Left forelimb (tissue), 1 donor: ENCODE results near the gene ZNF444.
"Not testable (repeated sequence)": the region's sequence is repeated elsewhere in the genome, so short reads cannot be mapped to it uniquely, and the experiment has no call there.

Experiments used
- DNase-seq: peaks from one replicate; pipeline ENCODE4 v3.0.0-alpha.2; 2018; ENCODE audit warnings: low spot score

Gene ZNF444

GRCh38 chr19:56176881-56177280 is 35.8 kb downstream of the ZNF444 start:
- DNase-seq, result no peak

DNA sequence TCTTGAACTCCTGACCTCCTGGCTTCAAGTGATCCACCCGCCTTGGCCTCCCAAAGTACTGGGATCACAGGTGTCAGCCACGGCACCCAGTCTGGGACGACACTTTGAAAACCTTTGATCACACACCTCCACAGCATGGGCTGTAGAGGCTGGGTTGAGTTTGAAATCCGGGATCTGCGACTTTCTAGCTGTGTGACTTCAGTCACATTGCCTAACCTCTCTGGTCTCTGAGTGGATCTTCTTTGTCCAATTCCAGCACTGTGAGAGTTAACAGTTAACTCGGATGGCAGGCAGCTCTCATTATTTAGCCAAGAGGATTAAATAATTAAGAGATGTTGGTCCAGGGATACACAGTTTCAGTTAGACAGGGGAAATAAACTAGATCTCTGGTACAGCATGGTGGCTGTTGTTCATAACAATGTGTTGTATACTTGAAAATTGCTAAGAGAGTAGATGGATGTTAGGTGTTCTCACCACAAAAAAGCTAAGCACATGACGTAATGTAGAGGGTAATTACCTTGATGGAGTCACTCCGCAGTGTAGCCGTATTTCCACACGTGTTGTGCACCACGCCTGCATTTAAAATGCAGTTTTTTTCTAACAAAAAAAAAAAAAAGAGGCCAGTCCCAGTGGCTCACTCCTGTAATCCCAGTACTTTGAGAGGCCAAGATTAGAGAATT is 36.6 kb downstream of the ZNF444 start:
- no peak for DNase-seq

DNA sequence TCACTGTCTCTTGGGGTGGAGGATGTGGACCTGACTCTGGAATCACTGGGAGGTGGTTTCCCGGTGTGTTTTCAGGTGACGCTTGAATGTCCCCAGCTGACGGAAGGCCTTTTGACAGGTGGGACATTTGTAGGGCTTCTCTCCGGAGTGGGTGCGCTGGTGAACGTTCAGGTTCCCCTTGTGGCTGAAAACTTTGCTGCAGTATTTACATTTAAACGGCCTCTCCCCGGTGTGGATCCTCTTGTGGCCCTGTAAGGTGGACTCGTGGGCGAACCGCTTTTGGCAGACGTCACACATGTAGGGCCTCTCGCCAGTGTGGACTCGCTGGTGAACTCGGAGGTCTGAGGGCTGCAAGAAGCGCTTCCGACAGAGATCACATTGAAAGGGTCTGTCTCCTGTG is 48.7 kb downstream of the ZNF444 start:
- DNase-seq, result no peak

DNA sequence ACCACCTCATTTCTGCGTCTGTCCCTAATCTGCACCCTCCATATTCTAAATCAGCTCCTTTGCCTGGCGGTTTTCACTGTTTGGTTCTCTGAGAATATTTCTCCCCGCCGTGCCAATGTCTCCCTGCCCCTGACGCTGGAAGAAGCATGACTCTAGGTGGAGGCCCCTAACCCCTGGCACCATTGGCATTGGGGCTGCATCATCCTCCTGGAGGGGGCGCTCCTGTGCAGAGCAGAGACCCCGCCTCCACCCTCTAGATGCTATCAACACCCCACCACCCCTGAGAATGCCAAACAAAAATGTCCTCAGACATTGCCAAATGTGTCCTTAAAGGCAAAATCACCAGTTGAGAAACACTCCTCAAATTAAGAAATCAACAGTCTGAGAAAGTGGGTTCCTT is 50.0 kb downstream of the ZNF444 start:
- DNase-seq, result no peak

GRCh38 chr19:56191711-56192110 is 50.6 kb downstream of the ZNF444 start:
- DNase-seq, result no peak

GRCh38 chr19:56193981-56194640 is 53.0 kb downstream of the ZNF444 start:
- no peak for DNase-seq

DNA sequence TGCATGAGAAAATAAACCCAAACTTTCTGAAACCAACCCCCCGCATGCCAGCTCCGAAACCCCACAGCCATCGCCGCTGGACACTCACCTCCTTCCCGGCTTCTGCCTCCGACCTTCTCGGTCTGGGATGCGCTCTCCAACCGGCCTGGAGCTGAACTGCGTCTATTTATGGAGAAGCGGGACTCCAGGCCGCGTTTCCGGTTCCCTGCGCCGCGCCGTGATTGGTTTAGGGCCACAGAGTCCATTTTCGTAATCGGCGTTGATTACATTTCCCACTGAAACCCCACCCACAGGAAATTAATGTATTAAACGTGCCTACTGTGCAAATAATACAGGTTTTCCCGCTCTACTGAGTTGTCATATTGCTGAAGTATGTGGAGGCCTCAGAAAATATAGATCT is 56.6 kb downstream of the ZNF444 start, which contains the start of gene ZSCAN5B:
TSS of gene ZSCAN5B (minus strand) at position 138 of the 400 bp plus-strand sequence. CDS start 4,731 bp downstream, outside the sequence.
- DNase-seq, result not testable (repeated sequence)

DNA sequence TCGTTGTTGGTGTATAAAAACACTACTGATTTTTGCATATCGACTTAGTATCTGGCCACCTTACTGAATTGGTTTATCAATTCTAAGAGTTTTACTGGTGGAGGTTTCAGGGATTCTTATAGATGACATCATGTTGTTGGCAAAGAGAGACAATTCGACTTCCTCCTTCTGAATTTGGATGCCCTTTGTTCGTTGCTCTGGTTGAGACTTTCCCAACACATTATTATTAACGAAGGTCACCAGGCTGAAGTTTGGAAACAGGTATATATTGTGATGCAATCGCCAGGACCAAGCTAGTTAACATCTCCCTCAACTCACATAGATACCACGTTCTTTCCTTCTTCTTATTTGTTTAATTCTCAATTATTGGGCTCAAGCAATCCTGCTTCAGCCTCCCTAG is 58.6 kb downstream of the ZNF444 start:
- DNase-seq, result no peak

DNA sequence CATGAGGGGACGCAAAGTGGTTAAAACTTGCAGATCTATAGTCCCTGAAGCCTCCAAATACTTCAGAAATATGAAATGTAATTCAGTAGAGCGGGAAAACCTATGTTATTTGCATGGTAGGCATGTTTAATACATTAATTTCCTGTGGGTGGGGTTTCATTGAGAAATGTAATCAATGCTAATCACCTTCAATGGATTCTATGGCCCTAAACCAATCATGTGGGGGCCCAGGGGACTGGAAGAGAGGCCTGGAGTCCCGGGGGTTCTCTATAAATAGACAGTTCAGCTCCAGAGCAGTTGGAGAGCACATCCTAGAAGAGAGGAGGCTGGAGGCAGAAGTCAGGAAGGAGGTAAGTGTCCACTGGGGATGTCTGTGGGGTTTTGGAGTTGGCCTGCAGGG is 60.9 kb downstream of the ZNF444 start, which contains the start of gene ZSCAN5C:
TSS of gene ZSCAN5C (plus strand) at position 301 of the 400 bp plus-strand sequence. CDS start 3,641 bp downstream, outside the sequence.
- no peak for DNase-seq

DNA sequence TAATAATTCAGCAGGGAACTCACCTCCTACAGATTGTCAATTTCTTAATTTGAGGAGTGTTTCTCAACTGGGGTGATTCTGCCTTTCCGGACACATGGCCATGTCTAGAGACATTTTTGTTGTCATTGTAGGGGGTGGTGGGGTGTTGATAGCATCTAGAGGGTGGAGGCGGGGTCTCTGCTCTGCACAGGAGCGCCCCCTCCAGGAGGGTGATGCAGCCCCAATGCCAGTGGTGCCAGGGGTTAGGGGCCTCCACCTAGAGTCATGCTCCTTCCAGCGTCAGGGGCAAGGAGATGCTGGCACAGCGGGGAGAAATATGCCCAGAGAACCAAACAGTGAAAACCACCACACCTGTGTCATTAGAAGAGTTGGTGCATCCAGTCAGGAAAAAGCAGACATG is 66.5 kb downstream of the ZNF444 start:
- not testable (repeated sequence) for DNase-seq

DNA sequence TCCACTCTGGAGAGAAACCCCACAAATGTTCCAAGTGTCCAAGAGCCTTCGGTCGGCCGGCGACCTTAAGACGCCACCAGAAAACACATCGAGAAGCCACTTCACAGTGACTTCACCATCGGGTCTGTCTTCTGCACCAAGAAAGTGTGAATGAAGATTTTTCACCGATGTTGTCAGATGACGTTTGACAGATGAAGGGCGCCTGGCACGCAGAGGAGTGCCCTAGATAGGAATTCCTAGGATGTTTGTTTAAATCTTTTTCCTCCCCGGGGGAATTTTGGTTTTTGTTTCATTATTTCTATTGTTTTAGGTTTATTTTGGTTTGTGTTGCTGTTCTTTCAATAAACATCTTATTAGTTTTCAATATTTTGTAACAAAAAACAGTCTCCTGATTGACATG is 68.0 kb downstream of the ZNF444 start:
- DNase-seq, result no peak

DNA sequence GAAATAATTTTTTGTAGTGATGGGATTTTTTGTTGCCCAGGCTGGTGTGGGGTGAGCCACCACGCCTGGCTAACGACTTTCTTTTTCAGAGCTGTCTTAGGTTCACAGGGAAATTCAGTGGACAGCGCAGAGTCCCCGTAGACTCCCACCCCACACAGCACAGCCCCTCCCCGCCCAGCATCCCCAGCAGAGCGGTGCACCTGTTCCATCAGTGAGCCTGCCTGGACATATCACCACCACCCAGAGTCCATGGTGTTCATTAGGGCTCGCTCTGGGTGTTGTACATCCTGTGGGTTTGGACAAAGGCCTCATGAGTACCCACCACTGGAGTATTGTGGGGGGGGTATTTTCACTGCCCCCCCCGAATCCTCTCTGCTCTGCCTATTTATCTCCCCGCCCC is 68.9 kb downstream of the ZNF444 start:
- not testable (repeated sequence) for DNase-seq
